Measurements from ENCODE around the gene ADAMTS2.
A peak's percentile ranks its signal among the peaks of the same experiment; 100 is the strongest.

ADAMTS2 gene

DNA sequence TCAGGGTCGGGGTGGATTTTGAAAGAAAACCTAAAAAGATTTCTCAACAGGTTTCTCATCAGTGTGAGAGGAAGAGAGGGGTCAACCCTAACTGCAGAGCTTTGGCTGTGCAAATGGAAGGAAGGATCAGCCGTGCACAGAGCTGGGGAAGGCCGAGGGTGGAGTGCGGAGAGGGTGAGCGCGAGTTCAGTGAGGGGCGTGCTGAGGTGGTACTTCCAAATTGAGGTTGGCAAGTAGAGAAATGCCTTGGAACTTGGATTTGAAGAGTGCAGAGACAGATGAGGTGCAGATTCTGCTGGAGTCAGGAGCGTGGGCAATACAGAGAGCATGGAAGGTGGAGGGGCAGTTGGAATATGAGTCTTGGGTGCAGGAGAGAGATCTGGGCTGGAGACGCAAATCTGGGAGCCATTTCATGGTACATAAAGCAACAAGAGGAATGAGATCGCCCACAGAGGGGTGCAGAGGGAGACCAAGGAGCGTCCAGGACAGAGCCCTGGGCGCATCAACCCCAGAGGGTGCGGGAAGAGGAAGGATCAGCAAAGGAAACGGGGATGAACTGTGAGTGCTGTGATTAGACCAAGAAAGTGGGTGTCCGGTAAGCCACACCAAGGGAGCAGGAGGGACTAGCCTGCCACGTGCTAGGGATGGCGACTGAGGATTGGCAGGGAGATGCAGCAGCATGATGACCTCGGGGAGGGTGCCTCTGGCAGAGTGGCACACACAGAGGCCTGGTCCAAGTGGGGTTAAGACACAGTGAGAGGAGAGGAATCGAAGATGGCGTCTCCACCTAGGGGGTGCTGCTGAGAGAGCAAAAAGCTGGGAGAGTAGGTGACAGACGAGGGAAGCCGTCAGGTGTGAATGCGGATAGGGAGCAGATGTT lies 105.8 kb downstream of the ADAMTS2 start:
- Histone ChIP-seq H3K14ac (ENCODE audit: low read length) (no peak overlapping the region), H3K23ac (ENCODE audit: low read depth, low read length, poor library complexity) (peak overlapping the region; percentile 3), H3K4me3 (ENCODE audit: low read length in 2 of 2) (no peak overlapping the region), H2BK12ac (ENCODE audit: low read length) (no peak overlapping the region), H3K36me3 (replicated peaks in 1 of 2; ENCODE audit: control insufficient read depth in 2 of 2, insufficient read depth in 2 of 2, low read length in 2 of 2) (no peaks in the 10 kb centered on the region), H3K18ac (ENCODE audit: low read length) (no peak overlapping the region), H3K79me1 (ENCODE audit: low read depth, low read length) (no peaks in the 10 kb centered on the region), H2BK15ac (ENCODE audit: low read length) (no peak overlapping the region), H3K27ac (replicated peaks; ENCODE audit: low read length) (no peak overlapping the region), H3K4ac (ENCODE audit: low read length) (no peak overlapping the region), H2AFZ (ENCODE audit: low read length) (no peak overlapping the region), H2BK5ac (ENCODE audit: low read length) (peak overlapping the region; percentile 13), H3K4me1 (ENCODE audit: control insufficient read depth in 2 of 2, insufficient read depth in 1 of 2, low read depth in 1 of 2, low read length in 2 of 2) (peaks cover 0 to 2% of the 10 kb centered on the region in 2 donors), H2BK120ac (ENCODE audit: low read depth, low read length) (no peak overlapping the region), H3K4me2 (ENCODE audit: insufficient read depth, low read length, poor library complexity, severe bottlenecking) (no peak overlapping the region), H3K9ac (ENCODE audit: low read depth, low read length, poor library complexity) (no peak overlapping the region), H3K9me3 (replicated peaks in 1 of 2; ENCODE audit: control insufficient read depth in 2 of 2, insufficient read depth in 1 of 2, low read depth in 1 of 2, low read length in 2 of 2) (no peaks in the 10 kb centered on the region), H3K27me3 (ENCODE audit: control insufficient read depth in 3 of 3, insufficient read depth in 3 of 3, low read depth in 1 of 3, low read length in 3 of 3) (no peaks in the 10 kb centered on the region), H4K8ac (ENCODE audit: low read depth, low read length) (no peak overlapping the region), H2AK5ac (ENCODE audit: low read depth, low read length) (no peak overlapping the region), H4K91ac (ENCODE audit: low read depth, low read length, poor library complexity) (no peak overlapping the region)
- no CpG with 5 or more reads among the region's 23 CpGs for WGBS, 2 donors (ENCODE audit: extremely low coverage in 2 of 2, insufficient read length in 2 of 2, insufficient replicate concordance in 1 of 2)
- no peak for DNase-seq (ENCODE audit: low spot score)

DNA sequence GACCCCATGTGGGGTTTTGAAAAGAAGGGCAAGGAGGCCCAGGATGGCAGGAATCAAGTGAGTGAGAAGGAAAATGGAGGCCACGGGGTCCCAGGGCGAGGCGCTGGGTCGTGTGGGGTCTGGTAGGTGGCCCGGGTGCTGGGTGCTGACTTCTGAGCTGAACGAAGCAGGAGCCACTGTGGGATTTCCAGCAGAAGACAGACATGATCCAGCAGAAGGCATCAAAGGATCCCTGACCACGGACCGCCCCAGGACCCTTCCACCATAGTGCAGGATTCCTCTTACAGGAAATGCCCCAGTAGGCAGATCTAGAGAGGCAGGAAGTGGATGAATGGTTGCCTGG lies 106.7 kb downstream of the ADAMTS2 start:
- Histone ChIP-seq H2BK15ac (ENCODE audit: low read length) (no peak overlapping the region), H3K27me3 (ENCODE audit: control insufficient read depth in 3 of 3, insufficient read depth in 3 of 3, low read depth in 1 of 3, low read length in 3 of 3) (no peaks in the 10 kb centered on the region), H3K14ac (ENCODE audit: low read length) (no peak overlapping the region), H3K18ac (ENCODE audit: low read length) (no peak overlapping the region), H3K4ac (ENCODE audit: low read length) (no peak overlapping the region), H2BK12ac (ENCODE audit: low read length) (no peak overlapping the region), H2AK5ac (ENCODE audit: low read depth, low read length) (no peak overlapping the region), H3K9me3 (replicated peaks in 1 of 2; ENCODE audit: control insufficient read depth in 2 of 2, insufficient read depth in 1 of 2, low read depth in 1 of 2, low read length in 2 of 2) (no peaks in the 10 kb centered on the region), H3K4me3 (ENCODE audit: low read length in 2 of 2) (peak overlapping the region in 1 of 2 donors; percentile 28), H3K79me1 (ENCODE audit: low read depth, low read length) (no peaks in the 10 kb centered on the region), H3K9ac (ENCODE audit: low read depth, low read length, poor library complexity) (no peak overlapping the region), H3K4me1 (ENCODE audit: control insufficient read depth in 2 of 2, insufficient read depth in 1 of 2, low read depth in 1 of 2, low read length in 2 of 2) (peaks cover 0 to 2% of the 10 kb centered on the region in 2 donors), H2BK120ac (ENCODE audit: low read depth, low read length) (no peak overlapping the region), H4K91ac (ENCODE audit: low read depth, low read length, poor library complexity) (no peak overlapping the region), H4K8ac (ENCODE audit: low read depth, low read length) (no peak overlapping the region), H2BK5ac (ENCODE audit: low read length) (no peak overlapping the region), H3K36me3 (replicated peaks in 1 of 2; ENCODE audit: control insufficient read depth in 2 of 2, insufficient read depth in 2 of 2, low read length in 2 of 2) (no peaks in the 10 kb centered on the region), H3K23ac (ENCODE audit: low read depth, low read length, poor library complexity) (no peak overlapping the region), H3K27ac (replicated peaks; ENCODE audit: low read length) (no peak overlapping the region), H2AFZ (ENCODE audit: low read length) (no peak overlapping the region), H3K4me2 (ENCODE audit: insufficient read depth, low read length, poor library complexity, severe bottlenecking) (no peak overlapping the region)
- no CpG with 5 or more reads among the region's 8 CpGs for WGBS, 2 donors (ENCODE audit: extremely low coverage in 2 of 2, insufficient read length in 2 of 2, insufficient replicate concordance in 1 of 2)
- no peak for DNase-seq (ENCODE audit: low spot score)

DNA sequence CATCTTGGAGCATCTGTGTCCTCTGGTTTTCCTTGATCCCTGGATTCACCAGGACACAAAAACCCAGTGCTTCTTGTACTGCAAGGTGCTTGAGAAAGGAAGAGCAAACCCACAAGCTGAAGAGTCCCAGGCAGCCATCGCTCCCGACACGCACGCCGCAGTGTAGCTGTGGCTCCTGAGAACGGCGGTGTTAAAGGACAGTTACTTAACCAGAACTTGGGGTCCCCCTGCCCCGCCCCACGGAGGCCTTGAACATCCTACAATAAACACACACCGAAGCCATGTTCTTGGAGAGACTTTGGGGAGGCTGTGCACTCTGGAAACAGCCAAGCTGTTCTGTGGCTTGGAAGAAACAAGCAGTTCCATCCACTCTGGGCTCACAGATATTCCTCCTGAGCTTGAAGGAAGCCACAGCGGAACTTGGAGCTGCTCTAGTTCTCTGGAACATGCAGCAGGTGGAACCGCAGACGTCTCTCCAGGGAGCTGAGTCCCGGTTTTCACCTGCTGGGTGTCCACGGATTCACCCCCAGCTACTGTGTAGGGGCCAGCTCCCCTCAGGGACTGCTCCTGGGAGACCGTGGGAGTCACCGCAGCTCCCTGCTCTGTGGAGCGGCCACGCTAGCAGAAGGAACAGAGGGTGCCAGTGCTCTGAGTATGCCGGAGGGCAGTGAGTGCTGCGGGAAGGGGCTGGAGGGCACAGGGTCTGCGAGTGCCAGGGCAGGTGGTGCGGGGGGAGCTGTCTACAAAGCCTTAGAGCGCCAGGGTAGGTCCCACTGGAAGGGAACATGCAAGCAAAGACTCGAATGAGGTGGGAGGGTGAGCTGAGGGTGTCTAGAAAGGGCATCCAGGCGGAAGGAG lies 107.3 kb downstream of the ADAMTS2 start:
- Histone ChIP-seq H2BK120ac (ENCODE audit: low read depth, low read length) (no peak overlapping the region), H4K8ac (ENCODE audit: low read depth, low read length) (no peak overlapping the region), H2BK5ac (ENCODE audit: low read length) (no peak overlapping the region), H2AK5ac (ENCODE audit: low read depth, low read length) (no peak overlapping the region), H3K27ac (replicated peaks; ENCODE audit: low read length) (no peak overlapping the region), H3K9me3 (replicated peaks in 1 of 2; ENCODE audit: control insufficient read depth in 2 of 2, insufficient read depth in 1 of 2, low read depth in 1 of 2, low read length in 2 of 2) (no peaks in the 10 kb centered on the region), H3K79me1 (ENCODE audit: low read depth, low read length) (no peaks in the 10 kb centered on the region), H3K4me2 (ENCODE audit: insufficient read depth, low read length, poor library complexity, severe bottlenecking) (no peak overlapping the region), H3K14ac (ENCODE audit: low read length) (no peak overlapping the region), H3K4me1 (ENCODE audit: control insufficient read depth in 2 of 2, insufficient read depth in 1 of 2, low read depth in 1 of 2, low read length in 2 of 2) (peaks cover 0 to 2% of the 10 kb centered on the region in 2 donors), H2BK15ac (ENCODE audit: low read length) (no peak overlapping the region), H4K91ac (ENCODE audit: low read depth, low read length, poor library complexity) (no peak overlapping the region), H3K27me3 (ENCODE audit: control insufficient read depth in 3 of 3, insufficient read depth in 3 of 3, low read depth in 1 of 3, low read length in 3 of 3) (no peaks in the 10 kb centered on the region), H3K4ac (ENCODE audit: low read length) (no peak overlapping the region), H3K4me3 (ENCODE audit: low read length in 2 of 2) (no peak overlapping the region), H3K23ac (ENCODE audit: low read depth, low read length, poor library complexity) (no peak overlapping the region), H2AFZ (ENCODE audit: low read length) (no peak overlapping the region), H3K18ac (ENCODE audit: low read length) (no peak overlapping the region), H3K36me3 (replicated peaks in 1 of 2; ENCODE audit: control insufficient read depth in 2 of 2, insufficient read depth in 2 of 2, low read length in 2 of 2) (no peaks in the 10 kb centered on the region), H2BK12ac (ENCODE audit: low read length) (no peak overlapping the region), H3K9ac (ENCODE audit: low read depth, low read length, poor library complexity) (no peak overlapping the region)
- WGBS, 2 donors (ENCODE audit: extremely low coverage in 2 of 2, insufficient read length in 2 of 2, insufficient replicate concordance in 1 of 2) = no CpG with 5 or more reads among the region's 26 CpGs
- DNase-seq (ENCODE audit: low spot score) = no peak
